H1 (cell line): ENCODE results near the gene DPM2. TPM values are rescaled to one million over a fixed set of nuclear protein-coding genes. Genes with fewer than 3 reads are reported as not detected.

ENCODE experiments used
- CHD7 ChIP-seq: fragments of 300-600 bp; sonication (generic); IDR thresholded peaks from 2 replicates; pipeline ENCODE4 v1.7.1; 2012; ENCODE audit warnings: low read length, moderate library complexity, mild to moderate bottlenecking, inconsistent platforms; ENCODE audit not compliant: insufficient replicate concordance
- GABPA ChIP-seq: IDR thresholded peaks from 2 replicates; pipeline ENCODE4 v1.6.1; 2011; ENCODE audit warnings: mild to moderate bottlenecking, low read length, moderate library complexity, borderline replicate concordance; ENCODE audit not compliant: insufficient read depth
- GTF2F1 ChIP-seq: IDR thresholded peaks from 2 replicates; pipeline ENCODE4 v1.6.1; 2012; ENCODE audit warnings: low read depth, low read length, improper control_type of control experiment, borderline replicate concordance
- HDAC2 ChIP-seq, 2 experiments: fragments of 300-600 bp in 1 of 2; sonication (generic) in 1 of 2; IDR thresholded peaks; 2 replicates each; pipeline ENCODE4 v1.6.1; 2011 to 2012; ENCODE audit warnings: low read depth in 2 of 2, low read length in 2 of 2, mild to moderate bottlenecking in 2 of 2, moderate library complexity in 2 of 2, borderline replicate concordance in 1 of 2, inconsistent platforms in 1 of 2
- JUN ChIP-seq: IDR thresholded peaks from 2 replicates; pipeline ENCODE4 v1.6.1; 2011; ENCODE audit warnings: low read depth, mild to moderate bottlenecking, improper control_type of control experiment, low read length
- JUND ChIP-seq: IDR thresholded peaks from 2 replicates; pipeline ENCODE4 v1.6.1; 2011; ENCODE audit warnings: mild to moderate bottlenecking, improper control_type of control experiment, low read length
- SP4 ChIP-seq: IDR thresholded peaks from 2 replicates; pipeline ENCODE4 v1.6.1; 2012; ENCODE audit warnings: low read length, inconsistent platforms
- TCF12 ChIP-seq: IDR thresholded peaks from 2 replicates; pipeline ENCODE4 v1.6.1; 2011; ENCODE audit warnings: low read depth, mild to moderate bottlenecking, low read length
- USF2 ChIP-seq: IDR thresholded peaks from 2 replicates; pipeline ENCODE4 v1.6.1; 2011; ENCODE audit warnings: low read length, improper control_type of control experiment
- YY1 ChIP-seq: IDR thresholded peaks from 2 replicates; pipeline ENCODE4 v1.6.1; 2011; ENCODE audit warnings: low read depth, mild to moderate bottlenecking, low read length
- polyA plus RNA-seq, 7 experiments: library from polyadenylated mRNA; depleted of rRNA in 3 of 7; stranded (reverse) in 5 of 7; unstranded in 2 of 7; fragments of >200 nt in 5 of 7; fragments of 200-250 nt in 2 of 7; gene quantifications; 1 replicate in 5 of 7; 2 replicates in 1 of 7; 4 replicates in 1 of 7; pipeline versions ENCODE4 v1.2.1 to v1.2.3, GENCODE V29; 2011 to 2013; ENCODE audit warnings: missing spikeins in 2 of 7, mixed read lengths in 2 of 7
- total RNA-seq: library from RNA; stranded (reverse); fragmentation: NEBNext Ultra II Directional; extraction: Animal tissue kit (Norgen Biotek cat#: 25700); gene quantifications from 2 replicates; pipeline ENCODE4 v1.2.1, GENCODE V29; 2021

Gene DPM2
- total and polyA plus RNA-seq, 2 of the 8 experiments (the other 6 are each of a cell fraction or from before 2014, with no cell fraction given): 45.4 to 95.4 TPM

GRCh38 chr9:127924736-127925444 is 12.8 kb downstream of the DPM2 start (continued):
- TF ChIP-seq CHD7: no peak
- TF ChIP-seq HDAC2 (IDR thresholded peaks at IDR 0.05; ENCODE audit: borderline replicate concordance in 1 of 2, low read depth in 2 of 2, low read length in 2 of 2): no peak
- TF ChIP-seq GTF2F1: no peak
- TF ChIP-seq JUND: no peak
- TF ChIP-seq JUN: no peak
- TF ChIP-seq YY1: no peak
- TF ChIP-seq TCF12: no peak
- no peak for TF ChIP-seq USF2
- TF ChIP-seq GABPA: no peak
- TF ChIP-seq SP4: no peak
